Heart left ventricle (tissue), 13 donors: Measurements from ENCODE around the gene SFT2D2.

Source experiments
- POLR2A ChIP-seq, 2 donors: fragments of 450-650 bp; IDR thresholded peaks; one replicate each; pipeline ENCODE4 v1.6.1; 2017; ENCODE audit warnings: antibody characterized with exemption in 2 of 2, mild to moderate bottlenecking in 2 of 2, moderate library complexity in 2 of 2
- TF ChIP-seq, protein P1 (sequence below), 12 donors: fragments of 200-600 bp; sonication (generic) in 4 of 12; IDR thresholded peaks; one replicate each; pipeline versions ENCODE4 v1.5.0 to v1.8.0; 2018 to 2022; ENCODE audit warnings: antibody characterized with exemption in 12 of 12, mild to moderate bottlenecking in 5 of 12
- donor health status: ischemic (EF 13 %, LVEDD 7.1; RV severe dilation, severe dysfunction).
- donor health status: DM: no; HTN: yes; CAD: no.
- donor health status: DM: no; HTN: no; CAD: no.
- donor health status: ischemic (EF 25% LVEDD 6.9; RV normal size, moderate dysfunction).
- donor health status: ischemic (EF 25% LVEDD 5.7; RV mildly dilated, moderate dysfunction).
- donor health status: ischemic (EF 35%, LVEDD 5.7; RV mildly dilated, moderate dysfunction).
- donor health status: nonischemic (EF 11% LVEDD 7.7; RV severe dilation, severe dysfunction).
- donor health status: DM: yes; HTN: yes; CAD: no.
- donor health status: PGD.
- donor health status: ischemic (EF 29% LVEDD 5.4; RV normal size, mild dysfunction).
- donor health status: nonischemic (EF 23%, LVEDD 6.1; RV moderate dilation, normal function).

DNA sequence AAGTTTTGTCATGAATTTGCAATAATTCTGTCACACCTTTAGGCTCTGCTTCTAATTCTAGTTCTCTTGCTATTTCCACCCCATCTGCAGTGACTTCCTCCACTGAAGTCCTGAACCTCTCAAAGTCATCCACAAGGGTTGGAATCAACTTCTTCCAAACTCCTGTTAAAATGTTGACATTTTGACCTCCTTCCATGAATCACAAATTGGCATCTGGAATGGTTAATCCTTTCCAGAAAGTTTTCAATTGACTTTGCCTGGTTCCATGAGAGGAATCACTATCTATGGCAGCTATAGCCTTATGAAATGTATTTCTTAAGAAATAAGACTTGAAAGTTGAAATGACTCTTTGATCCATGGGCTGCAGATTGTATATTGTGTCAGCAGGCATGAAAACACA is 19.7 kb upstream of the SFT2D2 start:
- no peak for TF ChIP-seq POLR2A (IDR thresholded peaks at IDR 0.05)
- TF ChIP-seq, protein P1, sequence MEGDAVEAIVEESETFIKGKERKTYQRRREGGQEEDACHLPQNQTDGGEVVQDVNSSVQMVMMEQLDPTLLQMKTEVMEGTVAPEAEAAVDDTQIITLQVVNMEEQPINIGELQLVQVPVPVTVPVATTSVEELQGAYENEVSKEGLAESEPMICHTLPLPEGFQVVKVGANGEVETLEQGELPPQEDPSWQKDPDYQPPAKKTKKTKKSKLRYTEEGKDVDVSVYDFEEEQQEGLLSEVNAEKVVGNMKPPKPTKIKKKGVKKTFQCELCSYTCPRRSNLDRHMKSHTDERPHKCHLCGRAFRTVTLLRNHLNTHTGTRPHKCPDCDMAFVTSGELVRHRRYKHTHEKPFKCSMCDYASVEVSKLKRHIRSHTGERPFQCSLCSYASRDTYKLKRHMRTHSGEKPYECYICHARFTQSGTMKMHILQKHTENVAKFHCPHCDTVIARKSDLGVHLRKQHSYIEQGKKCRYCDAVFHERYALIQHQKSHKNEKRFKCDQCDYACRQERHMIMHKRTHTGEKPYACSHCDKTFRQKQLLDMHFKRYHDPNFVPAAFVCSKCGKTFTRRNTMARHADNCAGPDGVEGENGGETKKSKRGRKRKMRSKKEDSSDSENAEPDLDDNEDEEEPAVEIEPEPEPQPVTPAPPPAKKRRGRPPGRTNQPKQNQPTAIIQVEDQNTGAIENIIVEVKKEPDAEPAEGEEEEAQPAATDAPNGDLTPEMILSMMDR (IDR thresholded peaks at IDR 0.05) = no peak
